OCI-LY7 (cell line): ENCODE results near the gene TEX44. TPM values are rescaled to one million over a fixed set of nuclear protein-coding genes. Genes with fewer than 3 reads are reported as not detected.

Source experiments
- Bru-seq: library from RNA; stranded (reverse); fragments of 400-500 nt; gene quantifications from one replicate; lab custom pipeline; 2021; lab: Mats Ljungman, UMichigan
- BruChase-seq, 2 experiments: library from RNA; stranded (reverse); fragments of 400-500 nt; gene quantifications; one replicate each; lab custom pipeline; 2021; lab: Mats Ljungman, UMichigan
- BruUV-seq: library from RNA; stranded (reverse); fragments of 400-500 nt; replicated peaks from 2 replicates; lab custom pipeline; 2021; lab: Mats Ljungman, UMichigan
- CTCF ChIA-PET: fragments of 300-600 bp; sonication (Branson Sonifier 250); formaldehyde crosslinking; loops from one replicate; lab custom pipeline; 2022; ENCODE audit warnings: antibody characterized with exemption; ENCODE audit not compliant: unreplicated experiment; lab: Charles Lee
- POLR2A ChIA-PET: fragments of 300-600 bp; sonication (Branson Sonifier 250); formaldehyde crosslinking; loops from one replicate; lab custom pipeline; 2022; ENCODE audit warnings: antibody characterized with exemption; lab: Charles Lee
- DNase-seq: peaks from one replicate; pipeline ENCODE4 v3.0.0-alpha.2; 2015; ENCODE audit warnings: low spot score
- H2AFZ ChIP-seq: fragments of 200-600 bp; sonication (generic), shearing (Covaris generic); 2 replicates; pipeline ENCODE4 v1.6.1; 2014; ENCODE audit warnings: mild to moderate bottlenecking, antibody characterized with exemption, low read length, moderate library complexity
- H3K27ac ChIP-seq: fragments of 200-600 bp; sonication (generic); 2 replicates; pipeline ENCODE4 v1.5.1; 2014; ENCODE audit warnings: mixed run types, low read depth, mild to moderate bottlenecking, moderate library complexity, low read length, inconsistent platforms; ENCODE audit not compliant: poor library complexity, severe bottlenecking
- H3K36me3 ChIP-seq: fragments of 200-600 bp; sonication (generic); 2 replicates; pipeline ENCODE4 v1.6.1; 2014; ENCODE audit warnings: mild to moderate bottlenecking, antibody characterized with exemption, low read length, moderate library complexity, mixed read lengths; ENCODE audit not compliant: insufficient read depth
- H3K4me1 ChIP-seq: fragments of 200-600 bp; sonication (generic); 2 replicates; pipeline ENCODE4 v1.5.1; 2014; ENCODE audit warnings: mild to moderate bottlenecking, low read length; ENCODE audit not compliant: insufficient read depth, poor library complexity, severe bottlenecking
- H3K4me2 ChIP-seq: fragments of 200-600 bp; sonication (generic); 2 replicates; pipeline ENCODE4 v1.6.1; 2014; ENCODE audit warnings: mild to moderate bottlenecking, low read length
- H3K4me3 ChIP-seq: fragments of 200-600 bp; sonication (generic); 2 replicates; pipeline ENCODE4 v1.5.1; 2014; ENCODE audit warnings: mild to moderate bottlenecking, low read depth, low read length; ENCODE audit not compliant: poor library complexity, severe bottlenecking
- H3K79me2 ChIP-seq: fragments of 200-600 bp; sonication (generic); 2 replicates; pipeline ENCODE4 v1.6.1; 2016; ENCODE audit warnings: low read depth, mild to moderate bottlenecking, low read length, moderate library complexity, mixed read lengths; ENCODE audit not compliant: insufficient read depth
- H3K9me2 ChIP-seq: fragments of 200-600 bp; sonication (generic); 2 replicates; pipeline ENCODE4 v1.6.1; 2016; ENCODE audit warnings: mild to moderate bottlenecking, low read length, mixed read lengths; ENCODE audit not compliant: insufficient read depth
- H3K9me3 ChIP-seq: fragments of 200-600 bp; sonication (generic); 2 replicates; pipeline ENCODE4 v1.6.1; 2014; ENCODE audit warnings: mild to moderate bottlenecking, mixed run types, low read length, mixed read lengths
- H4K20me1 ChIP-seq: fragments of 200-600 bp; sonication (generic); 2 replicates; pipeline ENCODE4 v1.6.1; 2014; ENCODE audit warnings: mild to moderate bottlenecking, antibody characterized with exemption, low read length, moderate library complexity, mixed read lengths; ENCODE audit not compliant: insufficient read depth
- EZH2phosphoT487 ChIP-seq: fragments of 200-600 bp; sonication (generic); IDR thresholded peaks from 2 replicates; pipeline ENCODE4 v1.6.1; 2018; ENCODE audit warnings: low read depth, borderline replicate concordance, mild to moderate bottlenecking, mixed run types, antibody characterized with exemption, low read length, moderate library complexity, mixed read lengths
- intact Hi-C: fragments of 100-400 bp; cut with micrococcal nuclease; formaldehyde crosslinking; loops from one replicate; pipeline ENCODE4 v1.10.0; 2022; ENCODE audit not compliant: unreplicated experiment
- long read RNA-seq: library from polyadenylated mRNA; stranded (forward); transcript quantifications from one replicate; pipeline ENCODE4 v2.0.0, GENCODE V29; 2022
- total RNA-seq, 2 experiments: library from RNA; depleted of rRNA in 1 of 2; stranded (reverse); fragments of >200 nt in 1 of 2; shearing (Covaris generic) in 1 of 2; gene quantifications; 2 replicates each; pipeline ENCODE4 v1.2.3, GENCODE V29; 2014 to 2022
- TF ChIP-seq, protein P1 (sequence below): fragments of 200-600 bp; sonication (generic); conservative IDR thresholded peaks from 2 replicates; pipeline ENCODE4 v1.5.1; 2014; ENCODE audit warnings: mild to moderate bottlenecking, antibody characterized with exemption, low read length, moderate library complexity, mixed read lengths

TEX44 gene
- total RNA-seq (2014; rRNA removed; shearing (Covaris generic)) = not detected in 2 replicates
- not detected in 2 replicates for total RNA-seq (2022)
- not detected for Bru-seq, nascent RNA
- BruChase-seq, experiment 1, labeled RNA remaining after a 6-hour chase = not detected
- not detected for BruChase-seq, experiment 2, labeled RNA remaining after a 2-hour chase
- long read RNA-seq = 0 reads

DNA sequence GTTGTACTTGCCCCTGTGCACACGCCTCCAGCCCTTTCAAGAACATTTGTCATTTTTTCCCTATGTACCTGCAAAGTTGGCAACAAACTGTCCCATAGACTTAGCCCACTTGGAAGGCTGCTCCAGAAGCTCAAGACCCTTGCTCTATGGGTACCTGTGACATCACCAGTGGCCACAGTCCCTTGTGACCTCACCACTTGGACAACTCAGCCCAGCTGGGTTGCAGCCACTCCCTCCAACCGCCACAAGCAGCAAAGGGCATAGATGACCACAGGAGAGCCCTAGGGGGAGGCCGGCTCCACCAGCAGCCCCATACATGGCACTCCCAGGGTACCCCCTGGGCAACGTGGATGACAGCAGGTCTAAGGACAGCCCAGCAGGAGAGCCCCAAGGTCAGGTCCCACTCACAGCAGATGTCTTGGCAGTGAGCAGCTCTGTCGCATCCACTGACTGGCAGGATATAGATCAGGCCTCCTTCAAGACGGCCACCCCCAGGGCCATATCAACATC, at the start of gene TEX44:
Gene TEX44, plus strand, starts transcription at position 229 of the 510 bp plus-strand sequence. Its CDS starts 88 bp downstream, at position 317.
- ChIA-PET POLR2A (interaction anchor here (0.5 kb wide), 2 partner anchors 158 to 204 kb away, joined by 3 read pairs; no protein-coding TSS in a partner anchor), CTCF (no interaction called here)
- no TSS peak for BruUV-seq
- H3K4me3 ChIP-seq = no peak within 1 kb of the TSS
- no peak within 1 kb of the TSS for H3K27ac ChIP-seq
- intact Hi-C loops = no loop called here
- no peak for DNase-seq
- H4K20me1 ChIP-seq = no peaks in the 10 kb centered on the region
- H3K4me2 ChIP-seq = no peak within 1 kb of the TSS
- no peaks in the 10 kb centered on the region for H3K9me3 ChIP-seq
- no peaks in the 10 kb centered on the region for H3K4me1 ChIP-seq
- no peak within 1 kb of the TSS for H2AFZ ChIP-seq
- no peaks in the 10 kb centered on the region for H3K9me2 ChIP-seq
- TF ChIP-seq EZH2phosphoT487 = no peak
- TF ChIP-seq, protein P1, sequence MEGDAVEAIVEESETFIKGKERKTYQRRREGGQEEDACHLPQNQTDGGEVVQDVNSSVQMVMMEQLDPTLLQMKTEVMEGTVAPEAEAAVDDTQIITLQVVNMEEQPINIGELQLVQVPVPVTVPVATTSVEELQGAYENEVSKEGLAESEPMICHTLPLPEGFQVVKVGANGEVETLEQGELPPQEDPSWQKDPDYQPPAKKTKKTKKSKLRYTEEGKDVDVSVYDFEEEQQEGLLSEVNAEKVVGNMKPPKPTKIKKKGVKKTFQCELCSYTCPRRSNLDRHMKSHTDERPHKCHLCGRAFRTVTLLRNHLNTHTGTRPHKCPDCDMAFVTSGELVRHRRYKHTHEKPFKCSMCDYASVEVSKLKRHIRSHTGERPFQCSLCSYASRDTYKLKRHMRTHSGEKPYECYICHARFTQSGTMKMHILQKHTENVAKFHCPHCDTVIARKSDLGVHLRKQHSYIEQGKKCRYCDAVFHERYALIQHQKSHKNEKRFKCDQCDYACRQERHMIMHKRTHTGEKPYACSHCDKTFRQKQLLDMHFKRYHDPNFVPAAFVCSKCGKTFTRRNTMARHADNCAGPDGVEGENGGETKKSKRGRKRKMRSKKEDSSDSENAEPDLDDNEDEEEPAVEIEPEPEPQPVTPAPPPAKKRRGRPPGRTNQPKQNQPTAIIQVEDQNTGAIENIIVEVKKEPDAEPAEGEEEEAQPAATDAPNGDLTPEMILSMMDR = no peak
- no peaks in the 10 kb centered on the region for H3K79me2 ChIP-seq
- no peaks in the 10 kb centered on the region for H3K36me3 ChIP-seq

DNA sequence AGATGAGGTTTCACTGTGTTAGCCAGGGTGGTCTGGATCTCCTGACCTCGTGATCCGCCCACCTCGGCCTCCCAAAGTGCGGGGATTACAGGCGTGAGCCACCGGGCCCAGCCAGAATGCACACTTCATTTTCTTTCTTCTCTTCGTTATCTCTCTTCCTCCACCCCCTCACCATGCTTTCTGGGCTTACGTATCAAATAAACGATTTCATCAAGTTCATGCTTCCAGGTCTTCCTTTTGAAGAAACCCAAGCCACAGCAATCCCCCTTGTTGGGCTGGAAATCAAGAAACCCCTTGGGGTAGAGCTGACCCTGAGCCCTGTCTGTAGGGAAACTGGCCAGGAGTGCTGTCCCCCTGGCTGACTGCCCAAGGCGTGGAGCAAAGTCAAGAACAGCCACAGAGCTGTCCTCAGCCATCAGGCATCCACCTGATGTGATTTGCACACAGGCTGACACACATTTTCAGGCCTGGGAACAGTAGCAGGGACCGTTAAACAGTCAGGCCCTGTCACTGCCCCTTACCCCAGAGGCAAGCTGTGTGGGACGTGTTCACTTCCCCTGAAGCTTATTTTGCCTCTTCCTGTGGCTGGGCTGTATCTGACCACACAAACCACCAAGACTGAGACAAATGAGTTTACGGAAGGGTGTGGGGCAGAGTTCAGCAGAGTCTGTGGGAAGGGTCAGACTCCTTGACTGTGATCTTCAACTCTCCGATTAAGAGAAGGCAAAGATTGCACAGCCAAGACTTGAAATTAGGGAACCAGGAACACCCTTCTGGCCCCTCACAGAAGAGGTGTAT, 47.4 kb upstream of the TEX44 start:
- peak; percentile 85 for DNase-seq
- H3K27ac ChIP-seq = peak overlapping the region; percentile 76
- no peaks in the 10 kb centered on the region for H3K79me2 ChIP-seq
- TF ChIP-seq, protein P1 = no peak
- TF ChIP-seq EZH2phosphoT487 = no peak
- ChIA-PET CTCF (interaction anchor here (0.5 kb wide), 1 partner anchor 70 kb away, joined by 4 read pairs; no protein-coding TSS in a partner anchor), POLR2A (interaction anchor here (0.6 to 1.8 kb wide), 7 partner anchors 10 to 81 kb away, joined by 3 to 8 read pairs (median 4); partner anchors contain the start of gene NCL)
- peak overlapping the region; percentile 40 for H3K4me3 ChIP-seq
- intact Hi-C loops = no loop called here
- H3K9me3 ChIP-seq = peaks cover 16% of the 10 kb centered on the region
- H3K4me1 ChIP-seq = peaks cover 18% of the 10 kb centered on the region
- H3K4me2 ChIP-seq = peak overlapping the region; percentile 55
- peak overlapping the region; percentile 94 for H2AFZ ChIP-seq
- H3K36me3 ChIP-seq = no peaks in the 10 kb centered on the region
- H4K20me1 ChIP-seq = no peaks in the 10 kb centered on the region
- H3K9me2 ChIP-seq = no peaks in the 10 kb centered on the region
- BruUV-seq = no TSS peak
